GM23338 (cell line): Measurements from ENCODE around the gene SRPK2. TPM values are rescaled to one million over a fixed set of nuclear protein-coding genes. Genes with fewer than 3 reads are reported as not detected.

Experiments used
- ATAC-seq: fragments of 200-7000 bp; cut with Tn5 transposase; 3 replicates; pipeline ENCODE4 v1.9.1; 2020
- DNase-seq: peaks from one replicate; pipeline ENCODE4 v3.0.0-alpha.2; 2015; ENCODE audit warnings: low spot score
- H2AFZ ChIP-seq: fragments of 200-600 bp; sonication (generic); 2 replicates; pipeline ENCODE4 v1.8.0; 2016; ENCODE audit warnings: antibody characterized with exemption, mild to moderate bottlenecking, moderate library complexity
- H3F3A ChIP-seq: fragments of 200-600 bp; sonication (generic); replicated peaks from 2 replicates; pipeline ENCODE4 v1.8.0; 2017; ENCODE audit warnings: antibody characterized with exemption, mixed run types, low read depth
- H3K27ac ChIP-seq: fragments of 200-600 bp; sonication (generic); 2 replicates; pipeline ENCODE4 v1.6.1; 2016; ENCODE audit warnings: low read depth
- H3K27me3 ChIP-seq: fragments of 200-600 bp; sonication (generic); 2 replicates; pipeline ENCODE4 v1.8.0; 2016; ENCODE audit warnings: mild to moderate bottlenecking, mixed run types, moderate library complexity; ENCODE audit not compliant: insufficient read depth
- H3K36me3 ChIP-seq: fragments of 200-600 bp; sonication (generic); 2 replicates; pipeline ENCODE4 v1.8.0; 2016; ENCODE audit warnings: mild to moderate bottlenecking; ENCODE audit not compliant: insufficient read depth
- H3K4me1 ChIP-seq: fragments of 200-600 bp; sonication (generic); 2 replicates; pipeline ENCODE4 v1.8.0; 2016; ENCODE audit warnings: mild to moderate bottlenecking, moderate library complexity; ENCODE audit not compliant: insufficient read depth
- H3K4me2 ChIP-seq: fragments of 200-600 bp; sonication (generic); 2 replicates; pipeline ENCODE4 v1.7.1; 2017; ENCODE audit warnings: mixed run types
- H3K4me3 ChIP-seq: fragments of 200-600 bp; sonication (generic); 2 replicates; pipeline ENCODE4 v1.6.1; 2016; ENCODE audit warnings: mixed run types
- H3K79me2 ChIP-seq: fragments of 200-600 bp; sonication (generic); replicated peaks from 2 replicates; pipeline ENCODE4 v1.8.0; 2017; ENCODE audit warnings: mild to moderate bottlenecking; ENCODE audit not compliant: insufficient read depth
- H3K9me2 ChIP-seq: fragments of 200-600 bp; sonication (generic); 2 replicates; pipeline ENCODE4 v1.8.0; 2017; ENCODE audit not compliant: insufficient read depth
- H4K20me1 ChIP-seq: fragments of 200-600 bp; sonication (generic); replicated peaks from 2 replicates; pipeline ENCODE4 v1.8.0; 2017; ENCODE audit warnings: mild to moderate bottlenecking; ENCODE audit not compliant: insufficient read depth
- H3K27ac Mint-ChIP-seq: 2 replicates; pipeline ENCODE4 v1.8.0; 2020; ENCODE audit warnings: inconsistent platforms, mild to moderate bottlenecking, moderate library complexity, mixed read lengths
- H3K27me3 Mint-ChIP-seq: 3 replicates; pipeline ENCODE4 v1.8.0; 2022; ENCODE audit warnings: low read depth, mild to moderate bottlenecking, moderate library complexity, mixed read lengths, inconsistent platforms; ENCODE audit not compliant: insufficient read depth, poor library complexity
- H3K36me3 Mint-ChIP-seq: 3 replicates; pipeline ENCODE4 v1.8.0; 2021; ENCODE audit warnings: low read depth, mild to moderate bottlenecking, inconsistent platforms, moderate library complexity, mixed read lengths
- H3K4me1 Mint-ChIP-seq: 3 replicates; pipeline ENCODE4 v1.8.0; 2020; ENCODE audit warnings: mild to moderate bottlenecking, inconsistent platforms, mixed read lengths
- H3K4me3 Mint-ChIP-seq: 3 replicates; pipeline ENCODE4 v1.8.0; 2021; ENCODE audit warnings: moderate library complexity, mild to moderate bottlenecking, inconsistent platforms, mixed read lengths
- H3K9me3 Mint-ChIP-seq: 3 replicates; pipeline ENCODE4 v1.8.0; 2020; ENCODE audit warnings: moderate library complexity, mild to moderate bottlenecking, inconsistent platforms, mixed read lengths
- CREB1 ChIP-seq: fragments of 250-450 bp; sonication (Bioruptor Pico); IDR thresholded peaks from 2 replicates; pipeline ENCODE4 v1.5.0; 2020; ENCODE audit warnings: low read depth, mild to moderate bottlenecking, moderate library complexity
- EZH2 ChIP-seq: fragments of 200-600 bp; sonication (generic); IDR thresholded peaks from one replicate; pipeline ENCODE4 v1.8.0; 2017; ENCODE audit warnings: antibody characterized with exemption, mild to moderate bottlenecking, low read depth; ENCODE audit not compliant: unreplicated experiment
- JUNB ChIP-seq: IDR thresholded peaks from one replicate; pipeline ENCODE4 v1.6.1; 2016; ENCODE audit warnings: antibody characterized with exemption; ENCODE audit not compliant: unreplicated experiment
- POLR2AphosphoS5 ChIP-seq: IDR thresholded peaks from 2 replicates; pipeline ENCODE4 v1.6.1; 2016; ENCODE audit warnings: antibody characterized with exemption, low read depth
- STAT1 ChIP-seq: IDR thresholded peaks from one replicate; pipeline ENCODE4 v1.6.1; 2016; ENCODE audit warnings: antibody characterized with exemption; ENCODE audit not compliant: unreplicated experiment
- ZNF114 ChIP-seq: fragments of 250-450 bp; sonication (Bioruptor Pico); IDR thresholded peaks from 2 replicates; pipeline ENCODE4 v1.5.0; 2020; ENCODE audit warnings: mild to moderate bottlenecking, moderate library complexity
- ZNF331 ChIP-seq: fragments of 250-450 bp; sonication (Bioruptor Pico); IDR thresholded peaks from 2 replicates; pipeline ENCODE4 v1.5.0; 2020; ENCODE audit warnings: low read depth, mild to moderate bottlenecking, moderate library complexity
- polyA plus RNA-seq: library from polyadenylated mRNA; unstranded; fragments of >200 nt; fragmentation: Nextera tagmentation; extraction: Ambion mirVana; gene quantifications from 2 replicates; pipeline ENCODE4 v1.2.1, GENCODE V29; 2016
- total RNA-seq: library from RNA; depleted of rRNA; stranded (reverse); fragments of >200 nt; shearing (Covaris generic); gene quantifications from 2 replicates; pipeline ENCODE4 v1.2.3, GENCODE V29; 2014
- TF ChIP-seq, protein P1 (sequence below): fragments of 250-450 bp; sonication (Bioruptor Pico); IDR thresholded peaks from 2 replicates; pipeline ENCODE4 v1.5.0; 2020; ENCODE audit warnings: mild to moderate bottlenecking, moderate library complexity

SRPK2 gene
- total and polyA plus RNA-seq, 2 experiments from 2014 or later: 66.3 to 91.5 TPM

DNA sequence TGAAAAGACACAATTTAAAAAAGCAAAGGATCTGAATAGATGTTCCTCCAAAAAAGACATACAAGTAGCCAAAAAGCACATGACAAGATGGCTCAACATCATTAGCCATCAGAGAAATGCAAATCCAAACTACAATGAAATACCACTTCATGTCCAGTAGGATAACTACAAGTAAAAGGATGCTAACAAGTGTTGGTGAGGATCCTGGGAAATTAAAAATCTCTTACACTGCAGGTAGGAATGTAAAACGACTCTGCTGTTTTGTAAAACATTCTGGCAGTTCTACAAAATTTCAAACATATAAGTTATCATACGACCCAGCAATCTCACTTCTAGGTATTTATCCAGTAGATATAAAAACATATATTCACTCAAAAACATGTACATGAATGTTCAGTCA, 161.3 kb downstream of the SRPK2 start (continued):
- TF ChIP-seq, protein P1, sequence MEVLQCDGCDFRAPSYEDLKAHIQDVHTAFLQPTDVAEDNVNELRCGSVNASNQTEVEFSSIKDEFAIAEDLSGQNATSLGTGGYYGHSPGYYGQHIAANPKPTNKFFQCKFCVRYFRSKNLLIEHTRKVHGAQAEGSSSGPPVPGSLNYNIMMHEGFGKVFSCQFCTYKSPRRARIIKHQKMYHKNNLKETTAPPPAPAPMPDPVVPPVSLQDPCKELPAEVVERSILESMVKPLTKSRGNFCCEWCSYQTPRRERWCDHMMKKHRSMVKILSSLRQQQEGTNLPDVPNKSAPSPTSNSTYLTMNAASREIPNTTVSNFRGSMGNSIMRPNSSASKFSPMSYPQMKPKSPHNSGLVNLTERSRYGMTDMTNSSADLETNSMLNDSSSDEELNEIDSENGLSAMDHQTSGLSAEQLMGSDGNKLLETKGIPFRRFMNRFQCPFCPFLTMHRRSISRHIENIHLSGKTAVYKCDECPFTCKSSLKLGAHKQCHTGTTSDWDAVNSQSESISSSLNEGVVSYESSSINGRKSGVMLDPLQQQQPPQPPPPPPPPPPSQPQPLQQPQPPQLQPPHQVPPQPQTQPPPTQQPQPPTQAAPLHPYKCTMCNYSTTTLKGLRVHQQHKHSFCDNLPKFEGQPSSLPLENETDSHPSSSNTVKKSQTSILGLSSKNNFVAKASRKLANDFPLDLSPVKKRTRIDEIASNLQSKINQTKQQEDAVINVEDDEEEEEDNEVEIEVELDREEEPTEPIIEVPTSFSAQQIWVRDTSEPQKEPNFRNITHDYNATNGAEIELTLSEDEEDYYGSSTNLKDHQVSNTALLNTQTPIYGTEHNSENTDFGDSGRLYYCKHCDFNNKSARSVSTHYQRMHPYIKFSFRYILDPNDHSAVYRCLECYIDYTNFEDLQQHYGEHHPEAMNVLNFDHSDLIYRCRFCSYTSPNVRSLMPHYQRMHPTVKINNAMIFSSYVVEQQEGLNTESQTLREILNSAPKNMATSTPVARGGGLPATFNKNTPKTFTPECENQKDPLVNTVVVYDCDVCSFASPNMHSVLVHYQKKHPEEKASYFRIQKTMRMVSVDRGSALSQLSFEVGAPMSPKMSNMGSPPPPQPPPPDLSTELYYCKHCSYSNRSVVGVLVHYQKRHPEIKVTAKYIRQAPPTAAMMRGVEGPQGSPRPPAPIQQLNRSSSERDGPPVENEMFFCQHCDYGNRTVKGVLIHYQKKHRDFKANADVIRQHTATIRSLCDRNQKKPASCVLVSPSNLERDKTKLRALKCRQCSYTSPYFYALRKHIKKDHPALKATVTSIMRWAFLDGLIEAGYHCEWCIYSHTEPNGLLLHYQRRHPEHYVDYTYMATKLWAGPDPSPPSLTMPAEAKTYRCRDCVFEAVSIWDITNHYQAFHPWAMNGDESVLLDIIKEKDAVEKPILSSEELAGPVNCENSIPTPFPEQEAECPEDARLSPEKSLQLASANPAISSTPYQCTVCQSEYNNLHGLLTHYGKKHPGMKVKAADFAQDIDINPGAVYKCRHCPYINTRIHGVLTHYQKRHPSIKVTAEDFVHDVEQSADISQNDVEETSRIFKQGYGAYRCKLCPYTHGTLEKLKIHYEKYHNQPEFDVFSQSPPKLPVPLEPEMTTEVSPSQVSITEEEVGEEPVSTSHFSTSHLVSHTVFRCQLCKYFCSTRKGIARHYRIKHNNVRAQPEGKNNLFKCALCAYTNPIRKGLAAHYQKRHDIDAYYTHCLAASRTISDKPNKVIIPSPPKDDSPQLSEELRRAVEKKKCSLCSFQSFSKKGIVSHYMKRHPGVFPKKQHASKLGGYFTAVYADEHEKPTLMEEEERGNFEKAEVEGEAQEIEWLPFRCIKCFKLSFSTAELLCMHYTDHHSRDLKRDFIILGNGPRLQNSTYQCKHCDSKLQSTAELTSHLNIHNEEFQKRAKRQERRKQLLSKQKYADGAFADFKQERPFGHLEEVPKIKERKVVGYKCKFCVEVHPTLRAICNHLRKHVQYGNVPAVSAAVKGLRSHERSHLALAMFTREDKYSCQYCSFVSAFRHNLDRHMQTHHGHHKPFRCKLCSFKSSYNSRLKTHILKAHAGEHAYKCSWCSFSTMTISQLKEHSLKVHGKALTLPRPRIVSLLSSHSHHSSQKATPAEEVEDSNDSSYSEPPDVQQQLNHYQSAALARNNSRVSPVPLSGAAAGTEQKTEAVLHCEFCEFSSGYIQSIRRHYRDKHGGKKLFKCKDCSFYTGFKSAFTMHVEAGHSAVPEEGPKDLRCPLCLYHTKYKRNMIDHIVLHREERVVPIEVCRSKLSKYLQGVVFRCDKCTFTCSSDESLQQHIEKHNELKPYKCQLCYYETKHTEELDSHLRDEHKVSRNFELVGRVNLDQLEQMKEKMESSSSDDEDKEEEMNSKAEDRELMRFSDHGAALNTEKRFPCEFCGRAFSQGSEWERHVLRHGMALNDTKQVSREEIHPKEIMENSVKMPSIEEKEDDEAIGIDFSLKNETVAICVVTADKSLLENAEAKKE: no peak

DNA sequence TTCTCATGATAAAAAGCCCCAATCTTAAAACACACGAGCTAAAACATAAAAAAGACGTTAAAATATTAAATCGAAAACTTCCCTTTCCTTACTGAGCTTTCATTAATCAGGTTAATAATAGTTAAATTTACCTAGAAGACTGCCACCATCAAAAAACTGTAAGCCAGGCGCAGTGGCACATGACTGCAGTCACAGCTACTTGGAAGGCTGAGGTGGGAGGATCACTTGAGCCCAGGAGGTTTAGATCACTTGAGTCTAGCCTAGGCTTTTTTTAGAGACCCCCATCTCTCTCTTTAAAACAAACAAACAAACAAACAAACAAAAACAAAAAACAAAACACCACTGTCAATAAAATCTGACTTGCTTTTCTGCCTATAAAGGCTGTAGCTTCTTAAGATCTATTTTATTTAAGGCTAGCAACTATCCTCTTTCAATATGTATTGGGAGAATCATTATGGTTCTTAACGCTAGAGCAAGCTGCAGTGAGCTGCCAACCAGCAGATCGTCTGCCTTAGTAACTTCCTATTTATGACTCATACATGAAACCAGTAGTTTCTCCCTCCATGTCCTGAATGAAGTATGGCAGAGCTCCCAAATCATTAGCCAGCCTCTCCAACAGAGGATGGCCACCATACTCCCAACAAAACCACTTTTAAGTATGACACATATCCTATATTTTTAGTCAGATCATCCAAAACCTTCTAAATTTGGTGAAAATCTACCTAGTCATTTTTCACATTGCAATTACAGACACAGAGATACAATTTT, 163.7 kb downstream of the SRPK2 start:
- H3K27ac Mint-ChIP-seq: no peak overlapping the region
- Histone ChIP-seq H3K36me3 (no peaks in the 10 kb centered on the region), H3K4me2 (no peak overlapping the region), H3K27me3 (no peaks in the 10 kb centered on the region), H3K4me1 (peaks cover 19% of the 10 kb centered on the region), H3K27ac (no peak overlapping the region; the same call in 1 of the 2 replicates), H3K9me2 (no peaks in the 10 kb centered on the region), H3K79me2 (peaks cover 77% of the 10 kb centered on the region), H3K4me3 (no peak overlapping the region), H4K20me1 (peaks cover 3% of the 10 kb centered on the region; the same call in 1 of the 2 replicates), H3F3A (peaks cover 8% of the 10 kb centered on the region), H2AFZ (no peak overlapping the region)
- DNase-seq: no peak
- H3K4me3 Mint-ChIP-seq: no peak overlapping the region; the same call in 2 of the 3 replicates
- TF ChIP-seq POLR2AphosphoS5 (no peak), ZNF114 (CRISPR knock-in tag) (no peak), STAT1 (no peak), CREB1 (no peak), EZH2 (no peak), ZNF331 (CRISPR knock-in tag) (no peak), JUNB (no peak)
- TF ChIP-seq, protein P1: no peak
- no peaks in the 10 kb centered on the region for H3K9me3 Mint-ChIP-seq
- peaks cover 4% of the 10 kb centered on the region; the same call in 1 of the 3 replicates for H3K36me3 Mint-ChIP-seq
- peaks cover 2% of the 10 kb centered on the region for H3K27me3 Mint-ChIP-seq
- H3K4me1 Mint-ChIP-seq: peaks cover 33% of the 10 kb centered on the region
- ATAC-seq: no peak
